Ovary (tissue), 9 donors: ENCODE measurements around the gene CRYBA2. TPM values are rescaled to one million over a fixed set of nuclear protein-coding genes. Genes with fewer than 3 reads are reported as not detected.

Source experiments
- DNase-seq, 5 donors: peaks; one replicate each; pipeline ENCODE4 v3.0.0-alpha.2; 2019 to 2020
- H3K27ac ChIP-seq, 2 donors: fragments of 200-600 bp; one replicate each; pipeline versions ENCODE4 v1.5.1 to v1.8.0; 2019 to 2022
- H3K27me3 ChIP-seq: fragments of 200-600 bp; one replicate; pipeline ENCODE4 v1.8.0; 2022
- H3K36me3 ChIP-seq: fragments of 200-600 bp; sonication (generic); one replicate; pipeline ENCODE4 v1.5.1; 2019
- H3K4me1 ChIP-seq: one replicate; pipeline ENCODE4 v1.8.1; 2013; ENCODE audit warnings: mild to moderate bottlenecking, moderate library complexity; ENCODE audit not compliant: insufficient read depth
- H3K4me3 ChIP-seq: fragments of 200-600 bp; sonication (generic); one replicate; pipeline ENCODE4 v1.5.1; 2017
- H3K9me3 ChIP-seq, 2 donors: fragments of 200-600 bp in 1 of 2; sonication (generic) in 1 of 2; one replicate each; pipeline versions ENCODE4 v1.5.1 to v1.8.1; 2013 to 2019; ENCODE audit warnings: mild to moderate bottlenecking in 1 of 2, moderate library complexity in 1 of 2
- CTCF ChIP-seq, 3 donors: fragments of 450-650 bp in 2 of 3; fragments of 200-600 bp in 1 of 3; IDR thresholded peaks; one replicate each; pipeline versions ENCODE4 v1.5.1 to v1.8.0; 2016 to 2022; ENCODE audit warnings: antibody characterized with exemption in 3 of 3, mild to moderate bottlenecking in 1 of 3
- EP300 ChIP-seq: sonication (generic); formaldehyde crosslinking; IDR thresholded peaks from one replicate; pipeline ENCODE4 v1.6.1; 2017; ENCODE audit warnings: antibody characterized with exemption
- POLR2A ChIP-seq: fragments of 450-650 bp; IDR thresholded peaks from one replicate; pipeline ENCODE4 v1.6.1; 2017; ENCODE audit warnings: antibody characterized with exemption, mild to moderate bottlenecking, moderate library complexity
- WGBS, 3 donors: extraction: QIAGEN DNeasy Blood & Tissue Kit in 1 of 3; methylation state at CpG; one replicate each; pipeline versions ENCODE4 v1.1.5 to v1.1.7; 2013 to 2017; 5-methylcytosine and 5-hydroxymethylcytosine counted together
- intact Hi-C, 4 donors: fragments of 100-400 bp; cut with DNase I; formaldehyde crosslinking; loops; one replicate each; pipeline versions ENCODE4 v1.11.0 to v1.15.1; 2022 to 2023
- polyA plus RNA-seq, 2 donors: library from polyadenylated mRNA; stranded (reverse); fragments of 200-250 nt in 1 of 2; fragments of 350-450 nt in 1 of 2; fragmentation: Illumina TruSeq in 1 of 2; extraction: RNeasy Lipid Tissue Mini Kit (QIAGEN cat#74804) in 1 of 2; gene quantifications; one replicate each; pipeline ENCODE4 v1.2.3, GENCODE V29; 2013 to 2014
- total RNA-seq, 7 donors: library from RNA; depleted of rRNA in 2 of 7; stranded (reverse); fragments of >200 nt in 2 of 7; fragmentation: NEBNext Ultra II Directional in 3 of 7; extraction: Animal tissue kit (Norgen Biotek cat#: 25700) in 3 of 7; gene quantifications; one replicate each; pipeline versions ENCODE4 v1.1.0 to v1.2.4, GENCODE V29; 2016 to 2023
- donor health status: DM: no; HTN: no; CAD: no; lungs with moderate emphysema.
- donor health status: DM: no; HTN: no; CAD: no.
- donor health status: Bipolar disorder and iron deficiency.
- donor health status: DM: yes; HTN: yes; CAD: no.
- donor health status: DM: no; HTN: no; CAD: no.
- donor health status: DM: yes; HTN: yes; CAD: no.

CRYBA2 gene
- total and polyA plus RNA-seq, 9 donors, result not detected

DNA sequence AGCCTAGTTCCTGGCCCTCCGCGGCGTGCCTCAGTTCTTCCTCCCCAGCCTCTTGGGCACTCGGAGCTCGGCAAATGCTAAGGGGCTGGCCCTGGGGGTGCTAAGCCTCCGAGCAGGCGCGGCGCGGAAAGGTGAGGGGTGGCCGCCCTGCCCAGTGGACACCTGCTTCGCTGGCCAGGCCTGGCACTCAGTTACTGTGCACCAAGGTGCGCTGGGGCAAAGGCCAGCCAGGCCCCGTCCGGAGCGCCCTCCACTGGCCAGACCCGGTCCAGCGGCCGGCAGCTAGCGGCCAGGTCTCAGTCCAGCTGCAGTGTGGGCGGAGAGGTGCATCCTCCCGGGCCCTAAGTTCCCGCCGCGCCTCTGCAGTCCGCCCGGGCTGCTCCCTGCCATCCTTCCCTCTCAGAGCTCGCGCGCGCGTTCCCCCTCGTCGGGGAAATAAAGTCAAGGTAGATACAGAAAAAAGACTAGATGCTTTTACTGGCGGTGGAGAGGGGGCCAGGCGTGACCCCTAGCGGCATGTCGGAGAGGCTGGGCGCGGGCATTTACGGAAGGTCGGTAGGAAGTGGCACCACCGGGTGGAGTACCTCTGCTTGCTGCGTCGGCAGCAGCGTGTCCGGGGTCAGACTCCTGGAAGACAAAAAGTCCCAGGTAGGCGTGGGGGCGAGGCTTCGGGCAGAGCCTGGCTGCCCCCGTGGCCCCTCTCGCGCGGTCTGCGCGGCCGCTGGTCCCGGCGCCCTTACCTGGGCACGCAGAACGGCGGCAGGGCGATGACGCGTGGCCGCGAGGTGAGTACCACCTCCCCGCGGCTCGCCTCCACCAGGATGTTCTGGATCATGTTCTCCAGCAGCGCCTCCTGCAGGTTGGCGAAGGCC is 9.4 kb upstream of the CRYBA2 start:
- H3K36me3 ChIP-seq, result no peaks in the 10 kb centered on the region
- intact Hi-C loops, result no loop called here
- H3K4me1 ChIP-seq, result peaks cover 11% of the 10 kb centered on the region
- no peak overlapping the region for H3K4me3 ChIP-seq
- TF ChIP-seq CTCF (IDR thresholded peaks at IDR 0.05) (no peak), POLR2A (no peak), EP300 (no peak)
- no peaks in the 10 kb centered on the region for H3K9me3 ChIP-seq
- WGBS, 3 donors, result 1 to 2% (median 1%) methylated on average over 48 to 72 of the region's 72 CpGs
- H3K27ac ChIP-seq, result no peak overlapping the region
- peaks cover 7% of the 10 kb centered on the region for H3K27me3 ChIP-seq
- no peak for DNase-seq

GRCh38 chr2:219001577-219002394 is 8.6 kb upstream of the CRYBA2 start:
- peaks cover 11% of the 10 kb centered on the region for H3K4me1 ChIP-seq
- H3K9me3 ChIP-seq, result no peaks in the 10 kb centered on the region
- no peak overlapping the region for H3K27ac ChIP-seq
- H3K36me3 ChIP-seq, result no peaks in the 10 kb centered on the region
- peaks cover 7% of the 10 kb centered on the region for H3K27me3 ChIP-seq
- 1% methylated on average over 44 to 70 of the region's 70 CpGs for WGBS, 3 donors
- intact Hi-C loops, result no loop called here
- no peak for DNase-seq
- TF ChIP-seq POLR2A, result no peak
- TF ChIP-seq EP300, result no peak
- no peak for TF ChIP-seq CTCF (IDR thresholded peaks at IDR 0.05)
- H3K4me3 ChIP-seq, result no peak overlapping the region

- Histone ChIP-seq H3K27me3 (peaks cover 7% of the 10 kb centered on the region), H3K4me1 (peaks cover 11% of the 10 kb centered on the region), H3K36me3 (no peaks in the 10 kb centered on the region), H3K27ac (no peak overlapping the region), H3K4me3 (no peak overlapping the region), H3K9me3 (no peaks in the 10 kb centered on the region)
- WGBS, 3 donors, result 9 to 13% (median 10%) methylated on average over 26 of the region's 26 CpGs
- no peak for TF ChIP-seq POLR2A
- no peak for TF ChIP-seq EP300
- TF ChIP-seq CTCF (IDR thresholded peaks at IDR 0.05), result no peak
- intact Hi-C loops, result no loop called here
- DNase-seq, result no peak
Measured at GRCh38 chr2:219001100-219001576, 7.9 kb upstream of the CRYBA2 start.

DNA sequence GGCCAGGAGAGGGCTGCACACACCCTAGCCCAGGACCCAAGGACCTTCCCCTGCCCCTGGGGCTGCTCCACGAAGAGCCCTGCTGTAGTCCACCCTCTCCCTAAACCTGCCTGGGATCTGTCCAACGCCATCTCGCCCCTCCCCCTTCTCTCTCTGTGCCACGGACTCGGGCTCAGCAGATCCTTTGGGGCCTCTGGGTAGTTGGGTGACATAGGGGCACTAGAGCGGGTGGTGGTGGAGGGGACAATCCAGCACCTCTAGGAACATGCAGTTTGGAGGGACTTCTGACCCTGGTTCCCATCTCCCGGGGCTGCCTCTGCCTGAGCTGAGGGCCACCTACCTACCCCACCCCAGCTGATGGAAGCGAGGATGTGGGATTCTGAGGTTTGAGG is 7.3 kb upstream of the CRYBA2 start:
- no peak for DNase-seq
- Histone ChIP-seq H3K27me3 (peaks cover 7% of the 10 kb centered on the region), H3K4me3 (no peak overlapping the region), H3K9me3 (no peaks in the 10 kb centered on the region), H3K4me1 (peaks cover 11% of the 10 kb centered on the region), H3K27ac (no peak overlapping the region), H3K36me3 (no peaks in the 10 kb centered on the region)
- intact Hi-C loops, result no loop called here
- WGBS, 3 donors, result 21 to 30% (median 25%) methylated on average over 8 of the region's 8 CpGs
- TF ChIP-seq EP300 (no peak), POLR2A (no peak), CTCF (IDR thresholded peaks at IDR 0.05) (no peak)
